Frontal cortex (tissue), 4 donors: ENCODE measurements around the gene PRKACG. TPM values are rescaled to one million over a fixed set of nuclear protein-coding genes. Genes with fewer than 3 reads are reported as not detected.
"Not testable (repeated sequence)": the region's sequence is repeated elsewhere in the genome, so short reads cannot be mapped to it uniquely, and the experiment has no call there.

ENCODE experiments used
- DNase-seq, 2 donors: peaks; one replicate each; pipeline ENCODE4 v3.0.0; 2012; ENCODE audit warnings: low spot score in 2 of 2
- FAIRE-seq: peaks from 2 replicates; lab custom pipeline; 2012; peaks lifted over from hg19 to GRCh38; lab: Jason Lieb, UNC
- total RNA-seq: library from RNA; depleted of rRNA; stranded (reverse); fragments of >200 nt; gene quantifications from one replicate; pipeline ENCODE4 v1.2.3, GENCODE V29; 2014
- donor health status: control.
- donor health status: control.
- donor health status: control.

PRKACG gene
- not detected for total RNA-seq

DNA sequence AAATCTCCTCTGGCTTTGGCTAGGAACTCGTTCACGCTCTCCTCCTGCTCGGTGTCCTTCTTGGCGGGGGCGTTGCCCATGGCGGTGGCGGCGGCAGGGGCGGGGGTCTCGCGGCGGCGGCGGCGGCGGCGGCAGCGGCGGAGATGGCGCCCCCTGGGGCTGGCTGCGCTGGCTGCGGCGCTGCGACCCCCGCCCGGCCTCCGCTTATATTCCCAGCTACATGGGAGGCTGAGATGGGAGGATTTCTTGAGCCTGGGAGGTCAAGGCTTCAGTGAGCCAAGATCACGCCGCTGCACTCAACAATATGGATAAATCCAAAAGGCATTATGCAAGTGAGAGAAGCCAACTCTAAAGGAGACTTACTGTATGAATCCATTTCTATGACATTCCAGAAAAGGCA is at the start of gene PRKACG:
PRKACG (minus strand) TSS at position 101 of the 400 bp plus-strand sequence; CDS start at position 80, 21 bp downstream.
- FAIRE-seq: no peak

DNA sequence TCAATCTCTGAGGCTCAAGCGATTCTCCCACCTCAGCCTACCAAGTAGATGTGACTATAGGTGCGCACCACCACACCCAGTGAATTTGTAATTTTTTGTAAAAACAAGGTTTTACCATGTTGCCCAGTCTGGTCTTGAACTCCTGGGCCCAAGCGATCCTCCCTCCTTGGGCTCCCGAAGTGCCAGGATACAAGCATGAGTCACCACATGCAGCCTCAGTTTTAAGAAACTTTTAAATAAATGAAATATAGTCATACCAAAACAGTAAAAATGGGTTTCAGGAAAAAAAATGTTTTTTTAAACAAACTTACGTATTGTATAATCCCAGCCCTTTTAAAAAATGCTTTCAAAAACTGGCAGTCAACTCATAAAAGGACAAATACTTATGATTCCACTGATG is 48.3 kb upstream of the PRKACG start:
- no peak for FAIRE-seq

More for the DNA sequence above, at the start of gene PRKACG:
- DNase-seq: no peak

DNA sequence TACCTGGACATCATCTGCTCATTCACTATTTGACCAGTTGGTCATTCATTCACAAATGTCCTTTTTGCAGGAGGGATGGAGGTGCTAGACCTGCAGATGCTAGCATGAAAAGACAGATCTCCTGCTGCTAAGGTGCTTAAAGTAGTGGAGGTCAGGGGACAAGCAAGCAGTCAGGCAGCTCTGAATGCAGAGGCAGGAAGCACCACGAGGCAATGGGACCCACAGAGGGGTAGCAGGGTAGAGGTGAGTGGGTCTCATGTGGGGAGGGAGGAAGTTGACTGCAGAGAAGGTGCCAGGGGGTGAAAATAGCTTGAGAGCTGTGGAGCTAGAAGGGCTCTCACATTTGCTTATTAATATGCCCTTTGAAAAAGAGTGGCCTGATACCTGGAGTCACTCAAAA is 46.9 kb upstream of the PRKACG start:
- FAIRE-seq (no peak), DNase-seq (no peak)

More for the DNA sequence above, 48.3 kb upstream of the PRKACG start:
- no peak for DNase-seq

DNA sequence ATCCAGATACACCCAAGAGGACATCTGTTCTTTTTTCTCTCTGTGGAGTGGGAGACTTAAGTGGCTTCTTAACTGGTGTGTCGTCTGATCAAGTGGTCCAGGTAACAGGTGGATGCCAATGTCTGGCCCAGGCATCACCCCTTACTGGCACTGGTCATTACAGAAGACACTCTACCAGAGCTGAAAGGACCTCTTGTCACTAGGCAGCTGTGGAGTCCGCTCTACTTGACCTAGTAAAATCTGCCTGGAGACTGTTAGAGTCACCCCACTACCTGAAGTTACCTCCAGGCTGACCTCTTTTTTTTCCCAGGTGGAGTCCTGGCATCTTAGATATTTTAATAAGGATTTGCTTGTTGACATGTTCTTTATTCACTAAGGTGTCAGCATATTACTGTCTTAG is 44.2 kb upstream of the PRKACG start:
- FAIRE-seq (no peak), DNase-seq (no peak)

DNA sequence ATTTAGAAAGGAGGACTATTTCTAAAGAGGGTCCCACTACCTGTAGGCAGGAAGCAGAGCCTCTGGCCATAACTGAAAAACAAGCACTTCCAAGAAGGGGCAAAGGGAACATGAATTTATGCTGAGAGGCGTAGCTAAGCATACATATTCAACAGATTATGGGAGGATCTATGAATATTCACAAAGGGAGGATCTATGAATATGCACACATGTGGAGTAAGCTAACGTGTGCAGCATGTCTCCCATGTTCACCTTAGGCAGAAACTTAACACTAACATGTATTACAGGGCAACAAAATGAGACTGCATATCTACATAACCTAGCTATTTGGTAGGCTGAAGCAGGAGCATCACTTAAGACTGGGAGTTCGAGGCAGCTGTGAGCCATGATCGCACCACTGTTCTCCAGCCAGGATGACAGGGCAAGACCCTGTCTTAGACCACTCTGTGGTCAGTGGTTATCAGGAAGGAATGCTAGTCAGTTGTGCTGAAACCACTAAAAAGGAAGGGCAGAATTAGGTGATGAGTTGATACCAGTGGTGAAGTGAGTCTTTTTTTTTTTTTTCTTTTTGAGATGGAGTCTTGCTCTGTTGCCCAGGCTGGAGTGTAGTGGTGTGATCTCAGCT is 42.4 kb upstream of the PRKACG start:
- FAIRE-seq (no peak), DNase-seq (no peak)

DNA sequence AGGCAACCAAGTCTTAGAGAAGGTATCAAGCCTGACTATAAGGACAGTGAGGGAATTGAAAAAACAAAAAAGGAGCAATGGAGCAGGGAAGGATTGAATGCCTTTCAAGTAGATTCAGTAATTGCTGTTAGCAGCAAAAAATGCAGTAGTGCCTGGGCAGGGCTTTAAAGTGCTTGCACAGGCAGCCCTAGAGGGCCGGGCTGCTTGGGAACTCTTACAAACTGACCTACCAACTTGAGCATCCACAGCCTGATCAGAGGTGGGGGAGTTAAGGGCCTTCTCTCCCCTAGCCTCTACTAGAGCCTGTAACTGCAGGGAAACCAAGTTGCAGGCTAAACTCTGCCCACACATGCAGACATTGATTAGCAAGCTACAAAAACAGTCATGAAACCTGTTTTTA is 41.1 kb upstream of the PRKACG start:
- FAIRE-seq (no peak), DNase-seq (no peak)

DNA sequence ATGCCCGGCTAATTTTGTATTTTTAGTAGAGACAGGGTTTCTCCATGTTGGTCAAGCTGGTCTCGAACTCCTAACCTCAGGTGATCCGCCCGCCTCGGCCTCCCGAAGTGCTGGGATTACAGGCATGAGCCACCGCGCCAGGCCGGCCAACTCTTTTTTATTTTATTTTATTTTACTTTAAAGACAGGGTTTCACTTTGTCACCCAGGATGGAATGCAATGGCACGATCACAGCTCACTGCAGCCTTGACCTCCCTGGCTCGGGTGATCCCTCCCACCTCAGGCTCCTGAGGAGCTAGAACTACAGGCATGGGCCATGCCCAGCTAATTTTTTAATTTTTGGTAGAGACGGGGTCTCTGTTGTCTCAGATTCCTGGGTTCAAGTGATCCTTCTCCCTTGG is 37.0 kb upstream of the PRKACG start:
- FAIRE-seq, DNase-seq: not testable (repeated sequence)

DNA sequence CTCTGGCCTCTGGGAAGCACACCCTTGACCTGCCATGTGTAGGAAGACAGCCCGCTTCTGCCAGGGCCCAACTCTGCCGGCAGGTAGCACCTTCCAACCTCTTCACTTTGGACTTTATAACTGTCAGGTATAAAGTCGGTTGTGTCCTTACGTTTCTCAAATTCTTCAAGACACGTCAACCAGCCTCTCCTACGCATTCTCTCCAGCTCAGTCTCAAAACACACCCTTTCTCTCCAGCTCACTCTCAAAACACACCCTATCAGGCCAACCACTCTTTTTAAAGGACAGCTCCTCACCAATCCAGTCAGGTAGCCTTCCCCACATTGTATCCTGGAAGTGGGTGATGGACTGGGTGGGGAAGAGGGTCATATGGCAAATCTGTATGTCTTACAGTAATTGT is 35.2 kb upstream of the PRKACG start:
- no peak for DNase-seq
- no peak for FAIRE-seq

DNA sequence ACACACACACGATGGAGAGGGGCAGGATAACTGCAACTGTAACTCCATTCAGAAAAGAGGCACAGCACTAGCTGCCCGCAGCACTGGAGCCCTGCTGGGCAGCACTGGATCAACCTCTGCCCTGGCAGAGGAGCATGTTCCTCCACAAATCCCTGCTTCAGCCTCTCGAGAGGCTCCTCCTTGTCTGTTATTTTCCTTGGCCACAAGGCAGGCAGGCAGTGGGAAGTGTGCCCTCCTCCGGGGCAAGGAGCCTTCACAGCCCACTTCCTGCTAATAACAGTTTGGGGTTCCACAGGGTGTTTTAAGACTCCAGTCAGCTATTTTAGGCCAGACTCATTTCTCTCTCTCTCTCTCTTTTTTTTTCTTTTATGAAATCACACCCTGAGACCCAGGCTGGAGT is 33.5 kb upstream of the PRKACG start:
- FAIRE-seq: no peak

DNA sequence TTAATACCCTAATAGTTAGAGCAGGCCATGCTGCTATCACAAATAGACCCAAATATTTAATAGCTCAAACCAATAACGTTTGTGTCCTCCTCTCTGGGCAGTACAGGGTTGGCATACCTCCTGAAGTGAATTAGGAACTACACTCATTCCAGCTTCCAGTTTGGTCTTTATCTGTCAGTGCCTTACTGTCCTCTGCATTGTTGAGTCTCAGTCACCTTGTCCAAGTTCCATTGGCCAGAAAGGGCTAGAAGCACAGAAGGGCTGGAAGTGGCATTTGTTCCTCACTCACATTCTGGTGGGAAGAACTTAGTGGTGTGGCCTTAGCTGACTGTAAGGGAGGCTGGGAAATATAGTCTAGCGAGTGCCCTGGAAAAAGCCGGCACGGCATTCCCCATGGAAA is 32.8 kb upstream of the PRKACG start:
- FAIRE-seq (no peak), DNase-seq (no peak)

More for the DNA sequence above, 33.5 kb upstream of the PRKACG start:
- no peak for DNase-seq

DNA sequence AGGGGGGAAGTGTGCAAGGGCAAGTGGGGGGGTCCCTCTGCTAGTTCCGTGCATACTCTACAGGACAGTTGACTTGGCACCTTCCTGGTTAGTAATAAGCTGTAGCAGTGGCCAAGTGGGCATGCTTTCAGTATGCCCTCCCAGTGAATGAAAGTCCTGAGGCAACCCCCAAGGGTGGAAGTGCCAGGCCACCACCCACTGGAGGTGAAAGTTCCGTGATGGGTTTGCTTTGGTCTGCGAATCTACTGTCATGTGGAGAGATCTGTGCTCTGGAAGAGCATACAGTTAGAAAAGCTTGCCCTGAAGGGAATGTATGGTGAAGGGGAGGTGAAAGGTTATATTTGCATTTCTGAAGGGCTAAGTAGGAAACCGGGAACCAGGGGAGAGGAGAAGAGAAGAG is 31.9 kb upstream of the PRKACG start:
- FAIRE-seq (no peak), DNase-seq (no peak)

DNA sequence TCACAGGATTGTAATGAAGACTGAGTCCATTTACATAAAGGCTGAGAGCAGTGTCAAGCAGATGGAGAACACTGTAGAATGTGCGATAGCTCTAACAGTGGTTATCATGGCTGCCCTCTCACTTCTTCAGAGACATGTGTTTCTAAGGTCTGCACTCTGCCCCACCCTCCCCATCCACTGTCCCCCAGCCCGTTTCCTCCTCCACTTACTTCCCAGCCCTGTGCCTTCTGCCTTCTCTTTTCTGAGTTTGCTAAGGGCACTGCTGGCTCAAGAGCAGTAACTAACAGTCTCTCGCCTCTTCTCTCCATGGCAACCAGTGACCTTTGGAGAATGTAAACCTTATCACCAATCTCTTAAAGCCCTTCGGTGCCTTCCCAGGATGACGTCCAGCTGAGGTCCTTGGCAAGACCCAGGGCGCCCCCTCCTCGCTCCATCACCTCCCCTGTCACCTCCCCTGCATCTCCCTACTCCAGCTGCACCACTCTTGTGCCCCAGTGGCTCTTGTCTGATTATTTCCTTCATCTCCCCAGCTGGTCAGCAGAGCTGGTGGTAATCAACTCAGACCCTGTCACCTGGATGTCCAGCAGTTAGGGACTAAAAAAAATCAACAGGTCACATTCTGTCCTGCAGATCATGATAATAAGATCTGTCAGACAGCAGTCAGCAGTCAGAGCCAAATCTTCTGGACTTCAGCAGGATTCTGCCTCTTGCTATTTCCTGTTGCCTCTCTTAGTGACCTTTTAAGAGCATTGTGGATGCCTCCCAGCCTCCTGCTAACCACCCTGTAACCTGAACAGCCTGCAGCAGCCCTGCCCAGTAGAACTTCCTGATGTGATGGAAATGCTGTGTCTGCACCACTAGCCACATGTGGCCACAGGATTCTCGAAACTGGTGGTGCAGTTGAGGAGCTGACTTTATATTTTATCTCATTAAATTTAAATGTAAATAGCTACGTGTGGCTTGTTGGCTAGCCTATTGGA is 30.6 kb upstream of the PRKACG start:
- DNase-seq (no peak), FAIRE-seq (no peak)

DNA sequence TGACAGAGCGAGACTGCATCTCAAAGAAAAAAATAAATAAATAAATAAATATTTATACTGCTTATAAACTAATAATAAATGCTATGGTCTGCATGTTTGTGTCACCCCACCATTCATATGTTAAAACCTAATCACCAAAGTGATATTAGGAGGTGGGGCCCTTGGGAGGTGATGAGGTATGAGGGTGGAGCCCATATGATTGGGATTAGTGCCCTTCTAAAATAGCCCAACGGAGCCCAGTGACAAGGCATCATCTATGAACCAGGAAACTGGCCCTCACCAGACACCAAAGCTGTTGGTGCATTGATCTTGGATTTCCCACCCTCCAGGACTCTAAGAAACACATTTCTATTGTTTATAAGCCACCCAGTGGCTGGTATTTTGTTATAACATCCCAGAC is 26.7 kb upstream of the PRKACG start:
- DNase-seq (no peak), FAIRE-seq (no peak)

DNA sequence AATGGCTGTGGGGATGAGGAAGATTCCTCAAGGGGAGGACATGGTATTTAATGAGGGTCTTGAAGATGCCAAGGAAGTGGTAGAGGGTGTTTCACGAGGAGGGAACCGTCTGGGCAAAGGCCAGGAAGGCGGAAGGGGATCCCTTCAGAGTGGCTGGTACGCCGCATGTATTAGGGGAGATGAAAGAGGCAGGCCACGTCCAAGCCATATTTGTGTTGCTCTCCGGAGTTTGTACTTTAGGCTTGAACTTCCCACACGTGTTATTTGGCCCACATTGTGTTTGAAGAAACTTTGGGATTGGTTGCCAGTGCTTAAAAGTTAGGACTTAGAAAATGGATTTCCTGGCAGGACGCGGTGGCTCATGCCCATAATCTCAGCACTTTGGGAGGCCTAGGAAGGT is 22.9 kb upstream of the PRKACG start:
- FAIRE-seq: no peak
- DNase-seq: no peak

DNA sequence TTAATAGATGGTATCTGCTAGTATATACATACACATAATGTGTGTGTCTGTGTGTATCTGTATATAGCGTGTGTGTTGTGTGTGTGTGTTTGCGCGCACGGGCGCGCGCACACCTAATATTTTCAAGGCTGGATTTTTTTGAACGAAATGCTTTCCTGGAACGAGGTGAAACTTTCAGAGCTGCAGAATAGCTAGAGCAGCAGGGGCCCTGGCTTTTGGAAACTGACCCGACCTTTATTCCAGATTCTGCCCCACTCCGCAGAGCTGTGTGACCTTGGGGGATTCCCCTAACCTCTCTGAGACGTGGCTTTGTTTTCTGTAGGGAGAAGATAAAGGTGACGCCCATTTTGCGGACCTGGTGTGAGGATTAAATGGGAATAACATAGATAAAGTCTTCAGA is 22.4 kb upstream of the PRKACG start:
- DNase-seq (no peak), FAIRE-seq (no peak)

DNA sequence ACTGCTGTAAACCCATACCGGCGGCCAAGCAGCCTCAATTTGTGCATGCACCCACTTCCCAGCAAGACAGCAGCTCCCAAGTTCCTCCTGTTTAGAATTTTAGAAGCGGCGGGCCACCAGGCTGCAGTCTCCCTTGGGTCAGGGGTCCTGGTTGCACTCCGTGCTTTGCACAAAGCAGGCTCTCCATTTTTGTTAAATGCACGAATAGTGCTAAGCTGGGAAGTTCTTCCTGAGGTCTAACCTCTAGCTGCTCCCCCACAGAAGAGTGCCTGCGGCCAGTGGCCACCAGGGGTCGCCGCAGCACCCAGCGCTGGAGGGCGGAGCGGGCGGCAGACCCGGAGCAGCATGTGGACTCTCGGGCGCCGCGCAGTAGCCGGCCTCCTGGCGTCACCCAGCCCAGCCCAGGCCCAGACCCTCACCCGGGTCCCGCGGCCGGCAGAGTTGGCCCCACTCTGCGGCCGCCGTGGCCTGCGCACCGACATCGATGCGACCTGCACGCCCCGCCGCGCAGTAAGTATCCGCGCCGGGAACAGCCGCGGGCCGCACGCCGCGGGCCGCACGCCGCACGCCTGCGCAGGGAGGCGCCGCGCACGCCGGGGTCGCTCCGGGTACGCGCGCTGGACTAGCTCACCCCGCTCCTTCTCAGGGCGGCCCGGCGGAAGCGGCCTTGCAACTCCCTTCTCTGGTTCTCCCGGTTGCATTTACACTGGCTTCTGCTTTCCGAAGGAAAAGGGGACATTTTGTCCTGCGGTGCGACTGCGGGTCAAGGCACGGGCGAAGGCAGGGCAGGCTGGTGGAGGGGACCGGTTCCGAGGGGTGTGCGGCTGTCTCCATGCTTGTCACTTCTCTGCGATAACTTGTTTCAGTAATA is 21.8 kb upstream of the PRKACG start, which contains the start of gene FXN:
FXN (plus strand) TSS at position 315 of the 871 bp plus-strand sequence; CDS start at position 346, 31 bp downstream.
- no peak for FAIRE-seq
- peak; percentile 84 to 89 for DNase-seq

DNA sequence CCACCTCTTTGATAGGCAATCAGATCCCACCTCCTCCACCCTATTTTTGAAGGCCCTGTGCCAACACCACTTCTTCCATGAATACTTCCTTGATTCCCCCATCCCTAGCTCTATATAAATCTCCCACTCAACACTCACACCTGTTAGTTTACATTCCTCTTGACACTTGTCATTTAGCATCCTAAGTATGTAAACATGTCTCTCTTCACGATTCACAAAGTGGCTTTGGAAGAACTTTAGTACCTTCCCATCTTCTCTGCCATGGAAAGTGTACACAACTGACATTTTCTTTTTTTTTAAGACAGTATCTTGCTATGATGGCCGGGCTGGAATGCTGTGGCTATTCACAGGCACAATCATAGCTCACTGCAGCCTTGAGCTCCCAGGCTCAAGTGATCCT is 20.2 kb upstream of the PRKACG start:
- no peak for FAIRE-seq
- no peak for DNase-seq

DNA sequence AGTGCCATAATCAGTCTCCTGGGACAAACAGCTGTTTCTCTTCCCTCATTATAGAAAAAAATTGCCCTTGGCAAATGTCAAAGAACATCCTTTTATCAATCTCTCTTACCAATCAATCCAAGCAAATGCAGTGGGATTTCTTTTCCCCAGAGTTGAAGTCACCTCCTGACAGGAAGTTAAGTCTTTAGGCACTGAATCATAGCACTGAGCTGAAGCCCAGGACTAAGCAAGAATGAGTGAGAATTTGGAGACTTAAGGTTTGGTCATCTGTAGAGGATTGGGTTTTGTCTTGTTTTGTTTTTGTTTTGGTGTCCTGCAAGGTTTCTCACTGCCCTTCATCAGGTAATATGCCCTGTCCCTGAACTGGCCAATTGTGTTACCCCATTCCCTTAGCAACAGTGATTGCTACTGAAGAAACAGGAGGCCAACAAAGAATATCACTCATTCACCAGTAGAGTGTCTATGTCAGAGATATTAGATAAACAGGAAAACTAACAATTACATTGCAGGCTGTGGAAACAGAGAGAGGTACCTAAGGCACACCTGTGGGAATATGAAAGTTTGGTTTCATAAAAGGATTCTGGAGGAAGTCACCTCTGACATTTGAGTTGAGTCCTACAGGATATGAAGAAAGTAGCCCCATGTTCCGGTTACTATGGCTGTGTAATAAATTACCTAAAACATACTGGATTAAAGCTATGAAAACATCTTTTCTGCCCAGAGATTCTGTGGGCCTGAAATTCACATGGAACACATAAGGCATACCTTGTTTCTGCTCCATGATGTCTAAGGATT is 17.1 kb upstream of the PRKACG start:
- FAIRE-seq (no peak), DNase-seq (no peak)

DNA sequence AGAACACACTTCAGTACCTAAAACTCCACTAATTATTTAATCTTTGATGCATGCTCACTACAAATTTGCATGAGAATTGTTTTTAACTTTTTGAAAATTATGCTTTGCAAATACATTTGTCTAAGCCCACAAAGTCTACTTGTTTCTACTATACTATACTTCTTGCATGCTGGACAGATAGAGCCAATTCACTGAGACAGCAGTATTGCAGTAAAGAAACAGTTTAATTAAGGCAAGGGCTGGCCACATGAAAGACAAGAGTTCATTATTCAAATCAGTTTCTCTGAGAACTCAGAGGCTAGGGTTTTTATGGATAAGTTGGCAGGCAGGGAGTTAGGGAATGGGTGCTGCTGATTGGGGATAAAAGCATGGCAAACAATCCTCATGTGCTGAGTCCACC is 15.6 kb upstream of the PRKACG start:
- no peak for FAIRE-seq
- DNase-seq: no peak
